Epithelial cell of proximal tubule (primary cell): ENCODE measurements around the gene STYX. TPM values are rescaled to one million over a fixed set of nuclear protein-coding genes. Genes with fewer than 3 reads are reported as not detected.

Experiments used
- DNase-seq: peaks from one replicate; pipeline ENCODE4 v3.0.0-alpha.2; 2011; ENCODE audit warnings: low read depth
- H3K4me3 ChIP-seq: 2 replicates; pipeline ENCODE4 v1.5.1; 2011; ENCODE audit warnings: low read depth, mild to moderate bottlenecking, low read length
- CTCF ChIP-seq: conservative IDR thresholded peaks from 2 replicates; pipeline ENCODE4 v1.5.1; 2012; ENCODE audit warnings: low read depth, mild to moderate bottlenecking, low read length
- total RNA-seq: library from RNA; depleted of rRNA; stranded (reverse); fragments of >200 nt; gene quantifications from 2 replicates; pipeline ENCODE4 v1.2.3, GENCODE V29; 2015

The STYX gene
- 12.2 and 13.2 TPM in 2 replicates for total RNA-seq

GRCh38 chr14:52729925-52730708, at the start of gene STYX:
STYX (plus strand) TSS chr14:52730166; CDS start chr14:52730475, 309 bp downstream.
- H3K4me3 ChIP-seq = peak within 1 kb of the TSS; percentile 97
- peak; percentile 54 for DNase-seq
- no peak for TF ChIP-seq CTCF

- H3K4me3 ChIP-seq = no peak overlapping the region
- DNase-seq = no peak
- no peak for TF ChIP-seq CTCF
Observed at GRCh38 chr14:52683985-52684520, 45.9 kb upstream of the STYX start.

- no peak overlapping the region for H3K4me3 ChIP-seq
- no peak for TF ChIP-seq CTCF
- no peak for DNase-seq
Observed at GRCh38 chr14:52686176-52686575, 43.8 kb upstream of the STYX start.

GRCh38 chr14:52690983-52691760, 38.8 kb upstream of the STYX start:
- no peak for TF ChIP-seq CTCF
- no peak for DNase-seq
- H3K4me3 ChIP-seq = no peak overlapping the region

- TF ChIP-seq CTCF = no peak
- no peak for DNase-seq
- no peak overlapping the region for H3K4me3 ChIP-seq
Observed at GRCh38 chr14:52692248-52692962, 37.6 kb upstream of the STYX start.

GRCh38 chr14:52693036-52693435, 36.9 kb upstream of the STYX start:
- no peak for DNase-seq
- H3K4me3 ChIP-seq = peak overlapping the region; percentile 16
- TF ChIP-seq CTCF = no peak
